ENCODE results near the gene CTAGE1.

DNA sequence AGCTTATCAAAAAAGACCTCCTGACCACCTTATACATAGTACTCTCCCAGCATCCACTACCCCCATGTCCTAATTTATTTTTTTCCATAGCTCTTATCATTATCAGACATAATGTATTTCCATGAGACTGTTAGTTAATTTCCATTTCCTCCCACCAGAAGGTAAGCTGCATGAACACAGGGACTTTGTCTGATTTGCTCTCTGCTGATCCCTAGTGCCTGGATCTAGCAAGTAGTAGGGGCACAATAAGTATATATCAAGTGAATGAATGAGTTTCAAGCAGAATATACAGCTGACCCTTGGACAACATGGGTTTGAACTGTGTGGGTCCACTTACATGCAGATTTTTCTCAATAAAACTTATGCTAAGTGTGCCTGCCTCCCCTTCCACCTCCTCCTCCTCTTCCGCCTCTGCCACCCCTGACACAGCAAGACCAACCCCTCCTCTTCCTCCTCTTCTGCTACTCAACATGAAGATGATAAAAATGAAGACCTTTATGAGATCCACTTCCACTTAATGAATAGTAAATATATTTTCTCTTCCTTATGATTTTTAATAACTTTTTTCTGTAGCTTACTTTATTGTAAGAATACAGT, 53.8 kb downstream of the CTAGE1 start:
- TF ChIP-seq, protein P1, sequence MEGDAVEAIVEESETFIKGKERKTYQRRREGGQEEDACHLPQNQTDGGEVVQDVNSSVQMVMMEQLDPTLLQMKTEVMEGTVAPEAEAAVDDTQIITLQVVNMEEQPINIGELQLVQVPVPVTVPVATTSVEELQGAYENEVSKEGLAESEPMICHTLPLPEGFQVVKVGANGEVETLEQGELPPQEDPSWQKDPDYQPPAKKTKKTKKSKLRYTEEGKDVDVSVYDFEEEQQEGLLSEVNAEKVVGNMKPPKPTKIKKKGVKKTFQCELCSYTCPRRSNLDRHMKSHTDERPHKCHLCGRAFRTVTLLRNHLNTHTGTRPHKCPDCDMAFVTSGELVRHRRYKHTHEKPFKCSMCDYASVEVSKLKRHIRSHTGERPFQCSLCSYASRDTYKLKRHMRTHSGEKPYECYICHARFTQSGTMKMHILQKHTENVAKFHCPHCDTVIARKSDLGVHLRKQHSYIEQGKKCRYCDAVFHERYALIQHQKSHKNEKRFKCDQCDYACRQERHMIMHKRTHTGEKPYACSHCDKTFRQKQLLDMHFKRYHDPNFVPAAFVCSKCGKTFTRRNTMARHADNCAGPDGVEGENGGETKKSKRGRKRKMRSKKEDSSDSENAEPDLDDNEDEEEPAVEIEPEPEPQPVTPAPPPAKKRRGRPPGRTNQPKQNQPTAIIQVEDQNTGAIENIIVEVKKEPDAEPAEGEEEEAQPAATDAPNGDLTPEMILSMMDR (IDR thresholded peaks at IDR 0.05), result peak in 2 of 3 experiments; percentile 7 to 27
- TF ChIP-seq EP300 (IDR thresholded peaks at IDR 0.05) (no peak), POLR2A (IDR thresholded peaks at IDR 0.05; ENCODE audit: low read depth) (no peak), POLR2AphosphoS5 (IDR thresholded peaks at IDR 0.05) (no peak)

Measured in esophagus muscularis mucosa (tissue), 4 donors.